ENCODE measurements around the gene RFPL4A.

The RFPL4A gene

GRCh38 chr19:55811340-55811739 lies 52.4 kb downstream of the RFPL4A start:
- Histone ChIP-seq H4K91ac (ENCODE audit: low read length) (no peak overlapping the region), H3K27me3 (ENCODE audit: control insufficient read depth in 1 of 2, insufficient read depth in 1 of 2, low read length in 2 of 2) (no peaks in the 10 kb centered on the region), H2BK120ac (ENCODE audit: low read depth, low read length) (no peak overlapping the region), H3K4ac (ENCODE audit: low read depth in 1 of 2, low read length in 2 of 2) (no peak overlapping the region), H3K23ac (ENCODE audit: low read length in 2 of 2) (no peak overlapping the region), H3K18ac (ENCODE audit: low read depth in 1 of 2, low read length in 2 of 2) (no peak overlapping the region), H4K8ac (ENCODE audit: low read length) (no peak overlapping the region), H3K14ac (ENCODE audit: low read length in 2 of 2) (no peak overlapping the region), H2AK5ac (ENCODE audit: low read length, severe bottlenecking) (no peak overlapping the region), H3K4me2 (ENCODE audit: low read length, poor library complexity, severe bottlenecking) (no peak overlapping the region), H2BK12ac (ENCODE audit: low read length in 2 of 2) (no peak overlapping the region), H2AFZ (ENCODE audit: low read depth, low read length) (no peak overlapping the region), H3K9me3 (ENCODE audit: control insufficient read depth, low read length) (peaks cover 13% of the 10 kb centered on the region), H2BK15ac (ENCODE audit: low read depth, poor library complexity, severe bottlenecking) (no peak overlapping the region), H3K27ac (ENCODE audit: low read length, poor library complexity, severe bottlenecking) (no peak overlapping the region), H3K9ac (ENCODE audit: low read length) (no peak overlapping the region), H2BK5ac (ENCODE audit: low read depth, low read length, poor library complexity, severe bottlenecking) (no peak overlapping the region), H3K4me1 (ENCODE audit: control insufficient read depth, insufficient read depth, low read depth, low read length) (peaks cover 1% of the 10 kb centered on the region), H3K79me1 (replicated peaks; ENCODE audit: low read length, poor library complexity, severe bottlenecking) (no peaks in the 10 kb centered on the region), H3K4me3 (ENCODE audit: insufficient read depth in 1 of 2, low read depth in 1 of 2, low read length in 2 of 2) (no peak overlapping the region), H3K36me3 (ENCODE audit: control insufficient read depth in 1 of 2, insufficient read depth in 2 of 2, low read depth in 1 of 2, low read length in 2 of 2) (no peaks in the 10 kb centered on the region)
- no peak for DNase-seq
- no CpG with 5 or more reads among the region's 3 CpGs for WGBS

- Histone ChIP-seq H3K4ac (ENCODE audit: low read depth in 1 of 2, low read length in 2 of 2) (no peak overlapping the region), H3K27ac (ENCODE audit: low read length, poor library complexity, severe bottlenecking) (no peak overlapping the region), H3K4me3 (ENCODE audit: insufficient read depth in 1 of 2, low read depth in 1 of 2, low read length in 2 of 2) (no peak overlapping the region), H3K36me3 (ENCODE audit: control insufficient read depth in 1 of 2, insufficient read depth in 2 of 2, low read depth in 1 of 2, low read length in 2 of 2) (no peaks in the 10 kb centered on the region), H3K18ac (ENCODE audit: low read depth in 1 of 2, low read length in 2 of 2) (no peak overlapping the region), H3K27me3 (ENCODE audit: control insufficient read depth in 1 of 2, insufficient read depth in 1 of 2, low read length in 2 of 2) (no peaks in the 10 kb centered on the region), H3K9ac (ENCODE audit: low read length) (no peak overlapping the region), H3K9me3 (ENCODE audit: control insufficient read depth, low read length) (peaks cover 5% of the 10 kb centered on the region), H2BK15ac (ENCODE audit: low read depth, poor library complexity, severe bottlenecking) (no peak overlapping the region), H3K14ac (ENCODE audit: low read length in 2 of 2) (no peak overlapping the region), H3K23ac (ENCODE audit: low read length in 2 of 2) (no peak overlapping the region), H3K4me2 (ENCODE audit: low read length, poor library complexity, severe bottlenecking) (no peak overlapping the region), H2AFZ (ENCODE audit: low read depth, low read length) (no peak overlapping the region), H4K8ac (ENCODE audit: low read length) (no peak overlapping the region), H3K4me1 (ENCODE audit: control insufficient read depth, insufficient read depth, low read depth, low read length) (peaks cover 1% of the 10 kb centered on the region), H2BK5ac (ENCODE audit: low read depth, low read length, poor library complexity, severe bottlenecking) (no peak overlapping the region), H2BK120ac (ENCODE audit: low read depth, low read length) (no peak overlapping the region), H2AK5ac (ENCODE audit: low read length, severe bottlenecking) (no peak overlapping the region), H3K79me1 (replicated peaks; ENCODE audit: low read length, poor library complexity, severe bottlenecking) (no peaks in the 10 kb centered on the region), H4K91ac (ENCODE audit: low read length) (no peak overlapping the region), H2BK12ac (ENCODE audit: low read length in 2 of 2) (no peak overlapping the region)
- 39% methylated on average over 4 of the region's 7 CpGs for WGBS
- DNase-seq, result no peak
These were observed 53.6 kb downstream of the RFPL4A start for GRCh38 chr19:55812449-55812848.

Data from mesenchymal stem cell (in vitro differentiated cells and primary cell).